GM13976 (cell line): ENCODE results near the gene BSN.
"Not testable (repeated sequence)": the region's sequence is repeated elsewhere in the genome, so short reads cannot be mapped to it uniquely, and the experiment has no call there.

Source experiments
- DNase-seq: peaks from one replicate; pipeline ENCODE4 v3.0.0; 2012; ENCODE audit warnings: low spot score
- CTCF ChIP-seq: IDR thresholded peaks from 2 replicates; pipeline ENCODE4 v1.5.1; 2012; ENCODE audit warnings: borderline replicate concordance, mild to moderate bottlenecking; ENCODE audit not compliant: insufficient read depth; ENCODE audit errors: extremely low read depth, missing control alignments, control extremely low read depth
- in situ Hi-C: fragments of 300-500 bp; cut with MboI; formaldehyde crosslinking; loops from one replicate; pipeline ENCODE4 v1.12.0; 2022; ENCODE audit warnings: low sequenced_read_pairs, mixed read lengths, inconsistent platforms; ENCODE audit not compliant: unreplicated experiment

BSN gene

GRCh38 chr3:49675912-49676311, 121.6 kb downstream of the BSN start:
- no peak for TF ChIP-seq CTCF
- in situ Hi-C loops, result loop anchor here (10.0 kb wide), 1 partner anchor 131 kb away; no protein-coding TSS in a partner anchor
- DNase-seq, result no peak

GRCh38 chr3:49680493-49681231, 126.4 kb downstream of the BSN start:
- no peak for DNase-seq
- in situ Hi-C loops, result no loop called here
- no peak for TF ChIP-seq CTCF

GRCh38 chr3:49681232-49681522, 126.9 kb downstream of the BSN start:
- no peak for DNase-seq
- in situ Hi-C loops, result no loop called here

GRCh38 chr3:49681543-49681942, 127.3 kb downstream of the BSN start:
- no peak for TF ChIP-seq CTCF
- in situ Hi-C loops, result no loop called here
- DNase-seq, result no peak

More at GRCh38 chr3:49681232-49681522, 126.9 kb downstream of the BSN start:
- no peak for TF ChIP-seq CTCF

- TF ChIP-seq CTCF, result no peak
- DNase-seq, result no peak
- in situ Hi-C loops, result no loop called here
These were observed 128.9 kb downstream of the BSN start for GRCh38 chr3:49683162-49683561.

GRCh38 chr3:49684453-49684852, 130.2 kb downstream of the BSN start:
- in situ Hi-C loops, DNase-seq: not testable (repeated sequence)

GRCh38 chr3:49685103-49685502, 130.8 kb downstream of the BSN start:
- DNase-seq, in situ Hi-C loops: not testable (repeated sequence)

GRCh38 chr3:49685846-49686245, 131.6 kb downstream of the BSN start:
- in situ Hi-C loops, DNase-seq: not testable (repeated sequence)

GRCh38 chr3:49686346-49686745, 132.1 kb downstream of the BSN start:
- in situ Hi-C loops, result not testable (repeated sequence)

GRCh38 chr3:49686769-49687423, 132.6 kb downstream of the BSN start:
- in situ Hi-C loops, DNase-seq: not testable (repeated sequence)

More at GRCh38 chr3:49686346-49686745, 132.1 kb downstream of the BSN start:
- not testable (repeated sequence) for DNase-seq

- in situ Hi-C loops, DNase-seq: not testable (repeated sequence)
These were observed 133.1 kb downstream of the BSN start for GRCh38 chr3:49687424-49687795.

GRCh38 chr3:49688338-49689045, 134.2 kb downstream of the BSN start:
- in situ Hi-C loops, DNase-seq: not testable (repeated sequence)
